Endothelial cell of umbilical vein (primary cell): ENCODE results near the gene PRDM16. TPM values are rescaled to one million over a fixed set of nuclear protein-coding genes. Genes with fewer than 3 reads are reported as not detected.

Source experiments
- BruUV-seq: library from RNA; stranded (reverse); fragments of 400-500 nt; replicated peaks from 2 replicates; lab custom pipeline; 2021; lab: Mats Ljungman, UMichigan
- CTCF ChIA-PET: fragments of 300-600, 350-600 bp; sonication (Branson Sonifier 250); formaldehyde crosslinking; loops from one replicate; lab custom pipeline; 2021; ENCODE audit warnings: antibody characterized with exemption, inconsistent platforms; lab: Charles Lee
- POLR2A ChIA-PET: fragments of 300-600, 350-600 bp; sonication (Branson Sonifier 250); formaldehyde crosslinking; loops from one replicate; lab custom pipeline; 2021; ENCODE audit warnings: antibody characterized with exemption, inconsistent platforms; lab: Charles Lee
- DNase-seq: peaks from one replicate; pipeline ENCODE4 v3.0.0-alpha.2; 2011; ENCODE audit warnings: low read depth, low spot score
- FAIRE-seq: peaks from 2 replicates; lab custom pipeline; 2011; peaks lifted over from hg19 to GRCh38; lab: Jason Lieb, UNC
- H2AFZ ChIP-seq: 2 replicates; pipeline ENCODE4 v1.6.0; 2012; ENCODE audit warnings: low read depth, low read length, control low read depth, inconsistent platforms
- H3K27ac ChIP-seq: 2 replicates; pipeline ENCODE4 v1.5.1; 2011; ENCODE audit warnings: low read depth, mild to moderate bottlenecking, control low read depth, low read length, moderate library complexity; ENCODE audit not compliant: insufficient read depth
- H3K27me3 ChIP-seq, 2 experiments: 2 replicates each; pipeline versions ENCODE4 v1.6.0 to v1.6.1; 2011; ENCODE audit warnings: low read length in 2 of 2, mixed read lengths in 1 of 2; ENCODE audit not compliant: control insufficient read depth in 2 of 2, insufficient read depth in 2 of 2
- H3K36me3 ChIP-seq, 2 experiments: 2 replicates in 1 of 2; 3 replicates in 1 of 2; pipeline ENCODE4 v1.5.1; 2011; ENCODE audit warnings: low read length in 2 of 2, mild to moderate bottlenecking in 1 of 2, moderate library complexity in 1 of 2; ENCODE audit not compliant: control insufficient read depth in 2 of 2, insufficient read depth in 2 of 2; ENCODE audit errors: extremely low read depth in 1 of 2
- H3K4me1 ChIP-seq: 3 replicates; pipeline ENCODE4 v1.5.1; 2011; ENCODE audit warnings: mild to moderate bottlenecking, low read length; ENCODE audit not compliant: control insufficient read depth, insufficient read depth; ENCODE audit errors: extremely low read depth
- H3K4me2 ChIP-seq: 2 replicates; pipeline ENCODE4 v1.6.1; 2011; ENCODE audit warnings: low read length, control low read depth, mixed read lengths; ENCODE audit not compliant: insufficient read depth
- H3K4me3 ChIP-seq, 3 experiments: fragments of 200-600 bp in 1 of 3; sonication (generic), shearing (Covaris generic) in 1 of 3; replicated peaks in 1 of 3; 2 replicates each; pipeline ENCODE4 v1.5.1; 2011 to 2016; ENCODE audit warnings: control low read depth in 3 of 3, low read length in 3 of 3, mild to moderate bottlenecking in 2 of 3, inconsistent platforms in 1 of 3, low read depth in 1 of 3, moderate library complexity in 1 of 3; ENCODE audit not compliant: insufficient read depth in 1 of 3
- H3K79me2 ChIP-seq: 2 replicates; pipeline ENCODE4 v1.6.0; 2012; ENCODE audit warnings: low read length, inconsistent platforms; ENCODE audit not compliant: control insufficient read depth, insufficient read depth
- H3K9ac ChIP-seq: replicated peaks from 2 replicates; pipeline ENCODE3; 2011; ENCODE audit warnings: low read length, control low read depth; ENCODE audit not compliant: insufficient read depth; ENCODE audit errors: extremely low read depth
- H3K9me1 ChIP-seq: replicated peaks from 3 replicates; pipeline ENCODE4 v1.6.0; 2011; ENCODE audit warnings: mild to moderate bottlenecking, low read length; ENCODE audit not compliant: control insufficient read depth, insufficient read depth; ENCODE audit errors: extremely low read depth
- H3K9me3 ChIP-seq: replicated peaks from 2 replicates; pipeline ENCODE4 v1.5.1; 2012; ENCODE audit warnings: low read length, inconsistent platforms; ENCODE audit not compliant: control insufficient read depth, insufficient read depth
- H4K20me1 ChIP-seq: replicated peaks from 2 replicates; pipeline ENCODE3; 2011; ENCODE audit warnings: mild to moderate bottlenecking, low read length; ENCODE audit not compliant: control insufficient read depth, insufficient read depth; ENCODE audit errors: extremely low read depth
- EZH2 ChIP-seq: IDR thresholded peaks from 2 replicates; pipeline ENCODE4 v1.6.1; 2012; ENCODE audit warnings: borderline replicate concordance, low read depth, mild to moderate bottlenecking, moderate library complexity, low read length, inconsistent platforms; ENCODE audit not compliant: severe bottlenecking
- GATA2 ChIP-seq: IDR thresholded peaks from 2 replicates; pipeline ENCODE4 v1.7.0; 2011; ENCODE audit warnings: low read depth, mild to moderate bottlenecking, moderate library complexity, mixed read lengths, low read length; ENCODE audit not compliant: insufficient read length, insufficient read depth
- JUN ChIP-seq: IDR thresholded peaks from 2 replicates; pipeline ENCODE4 v1.6.1; 2011; ENCODE audit warnings: borderline replicate concordance, low read depth; ENCODE audit not compliant: insufficient read length, insufficient read depth
- MAX ChIP-seq: IDR thresholded peaks from 2 replicates; pipeline ENCODE4 v1.6.1; 2011; ENCODE audit not compliant: insufficient read depth, insufficient read length
- POLR2A ChIP-seq: IDR thresholded peaks from 2 replicates; pipeline ENCODE4 v1.6.1; 2012; ENCODE audit warnings: low read depth, mild to moderate bottlenecking, control low read depth, low read length
- POLR2AphosphoS5 ChIP-seq: IDR thresholded peaks from 2 replicates; pipeline ENCODE4 v1.6.1; 2012; ENCODE audit warnings: low read depth, mild to moderate bottlenecking, control low read depth, low read length, moderate library complexity; ENCODE audit not compliant: insufficient read depth
- dilution Hi-C: fragments of 300-500 bp; cut with MboI; formaldehyde crosslinking; loops from one replicate; pipeline ENCODE4 v1.15.0; 2019; ENCODE audit warnings: low sequenced_read_pairs; ENCODE audit not compliant: extremely low pct_ligation_motif_present
- intact Hi-C: fragments of 100-400 bp; cut with micrococcal nuclease; formaldehyde crosslinking; loops from one replicate; pipeline ENCODE4 v1.10.0; 2022
- polyA plus RNA-seq, 4 experiments: library from polyadenylated mRNA; depleted of rRNA in 3 of 4; stranded (reverse) in 3 of 4; unstranded in 1 of 4; fragments of >200 nt; gene quantifications; 2 replicates each; pipeline versions ENCODE4 v1.2.1 to v1.2.3, GENCODE V29; 2011 to 2012; ENCODE audit warnings: missing spikeins in 1 of 4
- total RNA-seq: library from RNA; stranded (reverse); gene quantifications from 2 replicates; pipeline ENCODE4 v1.2.3, GENCODE V29; 2021
- TF ChIP-seq, protein P1 (sequence below), 2 donors: IDR thresholded peaks; 1 replicate in 1 of 2; 2 replicates in 1 of 2; pipeline ENCODE4 v1.5.1; 2011; ENCODE audit warnings: low read length in 2 of 2, mild to moderate bottlenecking in 2 of 2, moderate library complexity in 2 of 2, control low read depth in 1 of 2, inconsistent platforms in 1 of 2, low read depth in 1 of 2; ENCODE audit not compliant: insufficient read depth in 1 of 2; ENCODE audit errors: extremely low read depth in 1 of 2

PRDM16 gene
- total and polyA plus RNA-seq, 2 donors (not counting 3 experiments of a cell fraction or from before 2014, with no cell fraction given): not detected

DNA sequence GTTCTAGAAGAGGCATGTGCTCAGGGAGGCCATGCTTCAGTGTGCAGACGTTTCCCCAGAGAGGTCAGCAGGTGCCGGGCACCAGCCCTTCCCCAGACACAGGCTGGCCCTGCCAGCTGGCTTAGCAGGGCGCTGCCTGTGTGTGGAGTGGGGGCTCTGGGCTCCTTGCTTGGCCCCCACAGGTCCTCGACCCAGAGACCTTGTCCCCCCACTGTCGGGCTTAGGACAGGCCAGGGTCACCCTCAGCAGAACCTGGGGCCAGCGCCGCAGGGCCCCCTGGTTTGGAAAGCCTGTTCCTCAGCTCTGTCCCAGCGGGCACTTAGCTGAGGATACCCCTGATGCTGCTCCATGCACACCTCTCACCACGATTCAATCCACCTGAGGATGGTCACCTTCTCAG, 213.2 kb downstream of the PRDM16 start:
- Histone ChIP-seq H3K36me3 (no peaks in the 10 kb centered on the region), H2AFZ (no peak overlapping the region), H3K27ac (no peak overlapping the region), H3K9me1 (no peaks in the 10 kb centered on the region), H4K20me1 (no peaks in the 10 kb centered on the region), H3K4me1 (no peaks in the 10 kb centered on the region), H3K4me2 (no peak overlapping the region), H3K9me3 (no peaks in the 10 kb centered on the region), H3K9ac (no peak overlapping the region), H3K27me3 (no peaks in the 10 kb centered on the region), H3K4me3 (no peak overlapping the region), H3K79me2 (no peaks in the 10 kb centered on the region)
- TF ChIP-seq EZH2 (no peak), GATA2 (no peak), POLR2AphosphoS5 (no peak), POLR2A (no peak), MAX (no peak), JUN (no peak)
- TF ChIP-seq, protein P1, sequence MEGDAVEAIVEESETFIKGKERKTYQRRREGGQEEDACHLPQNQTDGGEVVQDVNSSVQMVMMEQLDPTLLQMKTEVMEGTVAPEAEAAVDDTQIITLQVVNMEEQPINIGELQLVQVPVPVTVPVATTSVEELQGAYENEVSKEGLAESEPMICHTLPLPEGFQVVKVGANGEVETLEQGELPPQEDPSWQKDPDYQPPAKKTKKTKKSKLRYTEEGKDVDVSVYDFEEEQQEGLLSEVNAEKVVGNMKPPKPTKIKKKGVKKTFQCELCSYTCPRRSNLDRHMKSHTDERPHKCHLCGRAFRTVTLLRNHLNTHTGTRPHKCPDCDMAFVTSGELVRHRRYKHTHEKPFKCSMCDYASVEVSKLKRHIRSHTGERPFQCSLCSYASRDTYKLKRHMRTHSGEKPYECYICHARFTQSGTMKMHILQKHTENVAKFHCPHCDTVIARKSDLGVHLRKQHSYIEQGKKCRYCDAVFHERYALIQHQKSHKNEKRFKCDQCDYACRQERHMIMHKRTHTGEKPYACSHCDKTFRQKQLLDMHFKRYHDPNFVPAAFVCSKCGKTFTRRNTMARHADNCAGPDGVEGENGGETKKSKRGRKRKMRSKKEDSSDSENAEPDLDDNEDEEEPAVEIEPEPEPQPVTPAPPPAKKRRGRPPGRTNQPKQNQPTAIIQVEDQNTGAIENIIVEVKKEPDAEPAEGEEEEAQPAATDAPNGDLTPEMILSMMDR (IDR thresholded peaks at IDR 0.05; ENCODE audit: extremely low read depth in 1 of 2, insufficient read depth in 1 of 2, low read depth in 1 of 2, low read length in 2 of 2): no peak
- no TSS peak for BruUV-seq
- FAIRE-seq (no peak), DNase-seq (no peak)
- dilution Hi-C loops: no loop called here
- POLR2A ChIA-PET: no interaction called here
- intact Hi-C loops: no loop called here
- CTCF ChIA-PET: no interaction called here
